GM19372 (cell line): ENCODE data around the gene TOM1L1.

Experiments
- ATAC-seq: cut with Tn5 transposase; IDR thresholded peaks from one replicate; pipeline ENCODE4 v1.9.1; 2021; ENCODE audit warnings: mild to moderate bottlenecking, low read depth, moderate library complexity; ENCODE audit not compliant: unreplicated experiment

Gene TOM1L1

GRCh38 chr17:54941285-54941684, 40.6 kb downstream of the TOM1L1 start:
- no peak for ATAC-seq

GRCh38 chr17:54944796-54945195, 44.1 kb downstream of the TOM1L1 start:
- ATAC-seq: no peak

- no peak for ATAC-seq
Measured at GRCh38 chr17:54945231-54945630, 44.6 kb downstream of the TOM1L1 start.

GRCh38 chr17:54945671-54946070, 45.0 kb downstream of the TOM1L1 start:
- no peak for ATAC-seq

- ATAC-seq: no peak
Measured at GRCh38 chr17:54947396-54947795, 46.7 kb downstream of the TOM1L1 start.

GRCh38 chr17:54948380-54948779, 47.7 kb downstream of the TOM1L1 start:
- ATAC-seq: no peak

- ATAC-seq: no peak
Measured at GRCh38 chr17:54950116-54950515, 49.5 kb downstream of the TOM1L1 start.

- ATAC-seq: no peak
Measured at GRCh38 chr17:54951286-54951685, 50.6 kb downstream of the TOM1L1 start.

- no peak for ATAC-seq
Measured at GRCh38 chr17:54956791-54957190, 56.1 kb downstream of the TOM1L1 start.

GRCh38 chr17:54967621-54968261, 67.1 kb downstream of the TOM1L1 start:
- ATAC-seq: peak; percentile 24

- ATAC-seq: peak; percentile 85
Measured at GRCh38 chr17:54968262-54968987, 67.8 kb downstream of the TOM1L1 start, which contains the start of the genes COX11 and STXBP4. Gene COX11, minus strand, starts transcription at chr17:54968654. Its CDS starts 8 bp downstream, at chr17:54968646. Gene STXBP4, plus strand, starts transcription at chr17:54968765. Its CDS starts 17,455 bp downstream, at chr17:54986220.

GRCh38 chr17:54968988-54969332, 68.3 kb downstream of the TOM1L1 start:
- peak; percentile 30 for ATAC-seq

GRCh38 chr17:54969658-54970572, 69.3 kb downstream of the TOM1L1 start:
- no peak for ATAC-seq

- ATAC-seq: no peak
Measured at GRCh38 chr17:54971147-54971546, 70.5 kb downstream of the TOM1L1 start.

- no peak for ATAC-seq
Measured at GRCh38 chr17:54971901-54972300, 71.2 kb downstream of the TOM1L1 start.

- no peak for ATAC-seq
Measured at GRCh38 chr17:54972406-54973138, 71.9 kb downstream of the TOM1L1 start.

- ATAC-seq: no peak
Measured at GRCh38 chr17:54974759-54975158, 74.1 kb downstream of the TOM1L1 start.

GRCh38 chr17:54976316-54976715, 75.7 kb downstream of the TOM1L1 start:
- no peak for ATAC-seq

- ATAC-seq: no peak
Measured at GRCh38 chr17:54977744-54978143, 77.1 kb downstream of the TOM1L1 start.

GRCh38 chr17:54979657-54980056, 79.0 kb downstream of the TOM1L1 start:
- ATAC-seq: no peak
